Loucy (cell line): ENCODE measurements around the gene FRMD1.

Source experiments
- EZH2phosphoT487 ChIP-seq: fragments of 200-600 bp; IDR thresholded peaks from 2 replicates; pipeline ENCODE4 v1.6.1; 2018; ENCODE audit warnings: antibody characterized with exemption, mild to moderate bottlenecking, moderate library complexity, borderline replicate concordance
- TF ChIP-seq, protein P1 (sequence below): fragments of 200-600 bp; sonication (generic); conservative IDR thresholded peaks from 2 replicates; pipeline ENCODE4 v1.5.1; 2014; ENCODE audit warnings: mild to moderate bottlenecking, antibody characterized with exemption, low read length

DNA sequence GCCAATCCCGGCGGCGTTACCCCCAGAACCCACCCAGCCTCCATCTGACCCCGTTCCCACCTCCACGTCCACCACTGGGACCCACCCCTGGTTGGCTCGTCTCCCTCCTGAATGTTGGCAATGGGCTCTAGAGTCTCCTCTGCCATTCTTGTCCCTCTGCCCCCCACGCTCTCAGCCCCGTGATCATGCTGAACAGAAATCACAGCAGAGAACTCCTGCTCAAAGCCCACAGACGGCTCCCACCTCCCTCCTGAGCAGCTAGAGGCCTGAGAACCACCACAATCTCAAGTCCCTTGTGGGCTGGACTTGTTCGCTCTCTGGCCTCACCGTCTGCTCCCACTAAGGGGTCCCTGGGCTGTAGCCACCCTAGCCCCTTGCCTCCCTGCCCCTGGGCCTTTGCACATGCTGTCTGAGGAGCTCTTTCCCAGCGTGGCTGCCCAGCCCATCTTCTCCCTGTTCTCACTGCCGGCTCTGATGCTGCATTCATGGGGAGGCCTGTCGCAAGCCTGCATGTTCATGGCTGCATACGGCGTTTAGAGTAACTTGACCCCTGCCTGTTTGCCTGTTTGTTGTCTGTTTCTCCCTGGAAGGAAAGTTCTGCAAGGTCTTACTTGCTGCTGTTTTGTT, 11.2 kb upstream of the FRMD1 start:
- TF ChIP-seq, protein P1, sequence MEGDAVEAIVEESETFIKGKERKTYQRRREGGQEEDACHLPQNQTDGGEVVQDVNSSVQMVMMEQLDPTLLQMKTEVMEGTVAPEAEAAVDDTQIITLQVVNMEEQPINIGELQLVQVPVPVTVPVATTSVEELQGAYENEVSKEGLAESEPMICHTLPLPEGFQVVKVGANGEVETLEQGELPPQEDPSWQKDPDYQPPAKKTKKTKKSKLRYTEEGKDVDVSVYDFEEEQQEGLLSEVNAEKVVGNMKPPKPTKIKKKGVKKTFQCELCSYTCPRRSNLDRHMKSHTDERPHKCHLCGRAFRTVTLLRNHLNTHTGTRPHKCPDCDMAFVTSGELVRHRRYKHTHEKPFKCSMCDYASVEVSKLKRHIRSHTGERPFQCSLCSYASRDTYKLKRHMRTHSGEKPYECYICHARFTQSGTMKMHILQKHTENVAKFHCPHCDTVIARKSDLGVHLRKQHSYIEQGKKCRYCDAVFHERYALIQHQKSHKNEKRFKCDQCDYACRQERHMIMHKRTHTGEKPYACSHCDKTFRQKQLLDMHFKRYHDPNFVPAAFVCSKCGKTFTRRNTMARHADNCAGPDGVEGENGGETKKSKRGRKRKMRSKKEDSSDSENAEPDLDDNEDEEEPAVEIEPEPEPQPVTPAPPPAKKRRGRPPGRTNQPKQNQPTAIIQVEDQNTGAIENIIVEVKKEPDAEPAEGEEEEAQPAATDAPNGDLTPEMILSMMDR, result no peak
- TF ChIP-seq EZH2phosphoT487, result no peak
